Kasumi-1 (cell line): ENCODE data around the gene PLEKHH1.
A peak's percentile ranks its signal among the peaks of the same experiment; 100 is the strongest.

Experiments
- DNase-seq, 2 experiments: peaks; one replicate each; lab custom pipeline; 2025; lab: John Stamatoyannopoulos, UW

The PLEKHH1 gene

DNA sequence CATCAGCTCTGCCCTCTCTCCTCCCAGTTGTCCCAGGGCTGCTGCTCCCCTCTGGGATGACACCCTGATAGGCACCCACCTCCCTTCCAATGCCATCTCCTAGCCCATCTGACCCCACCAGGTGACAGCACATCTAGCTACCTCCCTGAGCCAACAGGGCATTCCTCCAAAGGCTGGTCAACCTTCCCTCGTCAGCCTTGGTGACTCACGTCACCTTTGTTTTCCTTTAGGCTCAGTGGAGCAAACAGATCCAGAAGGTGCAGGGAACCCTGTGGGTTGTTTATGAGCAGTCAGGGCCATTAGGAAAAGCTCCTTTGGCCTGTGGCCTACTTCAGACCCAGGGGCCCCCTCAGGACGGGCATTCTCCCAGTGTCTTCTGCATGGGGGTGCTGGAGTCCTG lies 34.6 kb downstream of the PLEKHH1 start:
- no peak for DNase-seq

- DNase-seq = no peak
Measured at GRCh38 chr14:67569011-67569650, 36.0 kb downstream of the PLEKHH1 start.

DNA sequence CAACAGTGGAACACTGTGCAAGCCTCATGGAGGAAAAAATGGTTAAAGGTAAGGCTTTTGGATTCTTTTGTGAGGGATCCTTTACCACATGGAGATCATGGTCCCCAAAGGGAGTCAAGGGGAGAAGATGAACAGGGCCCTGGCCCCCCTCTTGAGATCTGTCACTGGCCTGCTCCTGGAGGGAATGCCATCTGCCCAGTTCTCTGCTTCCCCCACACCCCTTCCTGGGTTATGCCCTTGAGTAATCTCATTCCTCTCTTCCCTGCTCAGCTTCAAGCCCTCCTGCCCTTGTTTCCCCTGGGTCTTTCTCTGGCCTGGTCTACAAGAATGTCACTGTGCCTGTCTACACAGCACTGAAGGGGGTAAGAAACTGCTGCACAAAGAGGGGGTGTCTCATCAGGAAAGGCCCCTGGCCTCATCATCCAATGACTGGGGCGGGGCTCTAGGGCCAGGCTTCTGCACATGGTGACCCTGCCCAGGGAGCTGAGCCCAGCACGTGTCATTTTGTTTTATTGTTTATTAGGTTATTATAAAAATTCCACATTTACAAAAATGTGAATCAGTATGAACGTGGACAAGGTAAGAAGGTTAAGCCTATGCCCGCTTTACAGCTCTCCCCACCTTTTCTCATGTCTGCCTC lies 36.7 kb downstream of the PLEKHH1 start:
- no peak for DNase-seq

- no peak for DNase-seq
Measured at GRCh38 chr14:67570453-67570852, 37.4 kb downstream of the PLEKHH1 start.

DNA sequence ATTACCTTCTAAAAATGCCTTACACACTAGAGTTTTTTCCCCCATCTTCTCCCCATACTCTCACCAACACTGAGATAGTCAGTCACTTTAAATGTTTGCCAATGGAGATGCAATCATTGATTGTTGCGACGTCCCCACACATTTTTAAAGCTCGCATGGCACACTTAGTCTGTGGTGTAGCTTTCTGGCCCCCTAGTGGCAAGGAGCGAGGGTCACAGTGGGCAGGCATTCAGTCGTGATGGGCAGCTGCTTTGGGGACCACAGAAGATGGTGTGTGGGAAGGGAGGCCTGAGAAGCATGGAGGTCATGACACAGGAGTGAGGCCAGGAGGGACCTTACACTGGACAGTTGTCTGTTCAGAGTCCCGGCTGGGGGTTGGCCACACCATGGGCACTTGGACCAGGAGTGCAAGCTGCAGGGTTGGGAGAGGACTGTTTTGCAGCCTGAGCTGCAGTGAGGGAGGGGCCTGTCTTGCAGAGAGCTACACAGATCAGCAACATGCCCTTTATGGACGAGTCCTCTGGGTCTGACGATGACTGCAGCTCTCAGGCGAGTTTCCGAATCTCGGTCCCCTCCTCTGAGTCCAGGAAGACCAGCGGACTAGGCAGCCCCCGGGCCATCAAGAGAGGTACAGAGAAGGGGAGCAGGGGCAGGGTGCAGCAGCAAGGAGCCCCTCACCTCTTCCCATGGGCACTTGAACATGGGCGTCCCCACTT lies 38.3 kb downstream of the PLEKHH1 start:
- DNase-seq = peak; percentile 57 to 60

DNA sequence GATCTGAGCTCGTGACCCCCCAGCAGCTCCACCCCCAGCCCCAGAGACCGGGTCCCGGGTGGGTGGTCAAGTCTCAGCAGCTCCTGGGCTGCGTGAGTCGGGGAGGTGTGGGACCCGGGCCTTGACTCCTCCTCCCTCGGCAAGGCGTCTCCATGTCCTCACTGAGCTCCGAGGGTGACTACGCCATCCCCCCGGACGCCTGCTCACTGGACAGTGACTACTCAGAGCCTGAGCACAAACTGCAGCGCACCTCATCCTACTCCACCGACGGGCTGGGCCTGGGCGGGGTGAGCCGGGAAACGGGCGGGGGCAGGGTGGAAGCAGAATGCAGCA lies 38.9 kb downstream of the PLEKHH1 start:
- no peak for DNase-seq

DNA sequence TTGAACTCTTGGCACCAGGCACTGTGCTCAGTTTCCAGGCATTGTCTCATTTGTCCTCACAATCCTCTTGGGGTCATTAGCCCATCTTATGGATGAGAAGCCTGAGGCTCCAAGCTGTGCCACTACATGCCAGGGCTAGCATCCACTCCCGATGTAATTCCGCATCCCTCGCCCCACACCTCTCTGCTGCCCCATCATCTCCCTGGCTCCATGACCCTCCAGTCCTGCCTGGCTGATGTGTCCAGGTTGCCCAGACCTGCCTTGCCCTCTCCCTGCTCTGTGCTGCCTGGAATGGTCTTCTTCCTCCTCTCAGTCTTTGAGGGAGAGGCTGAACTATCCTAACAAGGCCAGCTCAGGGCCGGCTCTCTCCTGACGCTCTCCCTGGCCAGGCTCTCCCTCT lies 39.5 kb downstream of the PLEKHH1 start:
- no peak for DNase-seq

DNA sequence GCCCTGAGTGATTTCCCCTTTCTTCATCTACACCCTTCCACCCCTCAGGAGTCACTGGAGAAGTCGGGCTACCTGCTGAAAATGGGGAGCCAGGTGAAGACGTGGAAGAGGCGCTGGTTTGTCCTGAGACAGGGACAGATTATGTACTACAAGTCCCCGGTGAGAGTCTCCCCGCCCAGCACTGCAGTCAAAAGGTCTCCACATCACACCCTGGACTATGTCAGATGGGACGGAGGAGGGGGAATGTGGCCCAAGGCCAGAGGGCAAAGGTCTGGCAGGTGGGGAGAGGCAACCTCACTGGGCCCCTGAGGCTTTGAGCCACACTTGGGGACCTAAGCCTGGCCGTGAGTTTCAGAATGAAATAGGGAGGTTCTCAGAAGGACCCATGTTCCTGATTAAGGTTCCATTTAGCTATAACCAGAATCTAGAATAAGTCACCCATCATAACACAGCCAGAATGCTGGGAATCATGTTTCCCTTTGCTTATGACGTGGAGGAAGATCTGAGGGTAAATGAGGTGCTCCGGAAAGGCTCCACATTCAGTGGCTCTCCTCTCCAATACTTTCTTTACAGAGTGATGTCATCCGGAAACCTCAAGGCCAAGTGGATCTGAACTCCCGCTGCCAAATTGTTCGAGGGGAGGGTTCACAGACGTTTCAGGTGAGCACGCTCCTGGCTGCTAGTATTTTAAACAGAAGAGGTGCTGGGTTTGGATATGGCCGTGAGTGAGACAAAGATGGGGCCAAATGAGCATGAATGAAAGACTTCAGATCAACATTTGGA lies 40.3 kb downstream of the PLEKHH1 start:
- DNase-seq = no peak

- no peak for DNase-seq
Measured at GRCh38 chr14:67574156-67574555, 41.1 kb downstream of the PLEKHH1 start.

GRCh38 chr14:67574806-67575205 lies 41.7 kb downstream of the PLEKHH1 start:
- no peak for DNase-seq

DNA sequence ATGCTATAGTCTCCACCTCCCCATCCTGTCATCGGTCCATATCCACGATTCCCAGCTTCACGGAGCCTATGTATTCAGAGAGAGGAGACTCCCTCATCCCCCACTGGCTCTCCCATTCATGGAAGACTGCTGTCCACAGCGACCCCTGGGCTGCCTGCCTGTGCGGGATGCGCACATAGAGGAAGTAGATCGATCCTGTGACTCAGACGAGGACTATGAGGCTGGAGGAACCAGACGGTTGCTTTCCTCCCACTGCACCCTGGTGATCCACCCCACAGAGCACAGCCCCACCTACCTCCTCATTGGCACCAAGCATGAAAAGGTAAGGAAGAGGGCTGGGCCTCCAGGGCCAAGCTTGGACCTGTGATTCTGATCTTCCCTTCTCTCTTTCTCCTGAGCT lies 42.6 kb downstream of the PLEKHH1 start:
- DNase-seq = peak; percentile 58 to 62

GRCh38 chr14:67576216-67576955 lies 43.3 kb downstream of the PLEKHH1 start:
- DNase-seq = no peak

GRCh38 chr14:67577181-67577808 lies 44.2 kb downstream of the PLEKHH1 start:
- no peak for DNase-seq

DNA sequence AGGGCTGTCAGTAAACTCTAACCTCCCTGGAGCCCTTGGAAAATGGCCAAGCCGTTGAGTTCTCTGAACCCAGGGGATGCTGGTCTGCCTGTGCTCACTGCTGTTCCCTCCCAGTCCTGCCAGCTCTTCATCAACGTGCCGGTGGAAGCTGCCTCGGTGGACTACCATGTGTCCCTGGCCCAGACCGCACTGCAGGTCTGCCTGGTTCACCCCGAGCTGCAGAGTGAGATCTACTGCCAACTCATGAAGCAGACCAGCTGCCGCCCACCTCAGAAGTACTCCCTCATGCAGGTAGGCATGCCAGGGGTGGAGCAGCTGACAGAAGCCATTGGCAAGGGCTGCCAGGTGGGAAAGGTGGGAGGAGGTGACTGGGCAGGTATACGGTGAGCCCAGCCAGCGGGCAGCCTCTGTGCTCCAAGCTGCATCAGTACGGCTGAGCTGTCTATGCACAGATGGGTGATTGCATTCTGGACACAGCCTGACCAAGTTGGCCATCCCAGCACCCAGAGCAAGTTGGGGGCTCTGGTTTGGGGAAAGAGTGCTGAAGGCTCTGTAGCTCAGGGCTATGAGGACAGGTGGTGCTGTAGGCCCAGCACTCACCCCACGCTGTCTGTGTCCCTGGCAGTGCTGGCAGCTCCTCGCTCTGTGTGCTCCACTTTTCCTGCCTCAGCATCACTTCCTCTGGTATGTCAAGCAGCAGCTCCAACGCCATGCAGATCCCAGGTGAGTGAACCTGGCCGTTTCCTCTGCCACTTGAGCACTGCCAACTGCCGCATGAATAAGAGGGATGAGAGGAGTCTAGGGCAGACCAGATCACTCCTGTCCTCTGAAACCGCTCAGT lies 45.0 kb downstream of the PLEKHH1 start:
- no peak for DNase-seq

DNA sequence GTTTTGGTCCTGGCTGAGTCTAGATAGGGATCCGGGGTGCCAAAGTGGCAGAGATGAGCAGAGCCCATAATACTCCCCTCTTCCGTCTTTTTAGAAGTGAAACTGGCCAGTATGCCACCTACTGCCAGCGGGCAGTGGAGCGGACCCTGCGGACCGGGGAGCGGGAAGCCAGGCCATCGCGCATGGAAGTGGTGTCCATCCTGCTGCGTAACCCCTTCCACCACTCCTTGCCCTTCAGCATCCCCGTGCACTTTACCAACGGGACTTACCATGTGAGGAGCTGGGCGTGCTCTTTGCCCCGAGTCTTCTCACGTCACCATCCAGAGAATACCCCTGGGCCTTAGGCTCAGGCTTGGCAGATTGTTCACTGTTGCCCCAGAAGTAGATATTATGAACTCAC lies 46.0 kb downstream of the PLEKHH1 start:
- no peak for DNase-seq

DNA sequence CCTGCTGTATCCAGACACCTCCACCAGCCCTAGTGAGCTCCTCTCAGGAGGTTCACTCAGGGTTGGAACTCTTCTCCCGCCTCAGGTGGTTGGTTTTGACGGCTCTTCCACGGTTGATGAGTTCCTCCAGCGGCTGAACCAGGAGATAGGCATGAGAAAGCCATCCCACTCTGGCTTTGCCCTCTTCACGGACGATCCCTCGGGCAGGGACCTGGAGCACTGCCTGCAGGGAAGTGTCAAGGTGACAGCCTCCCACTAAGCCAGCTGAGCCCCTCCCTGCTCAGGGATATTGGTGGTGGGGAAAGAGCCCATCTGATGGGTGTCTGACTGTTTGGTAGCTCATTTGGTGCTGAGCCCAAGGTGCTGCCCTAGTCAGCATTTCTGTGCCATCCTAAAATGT lies 46.5 kb downstream of the PLEKHH1 start:
- no peak for DNase-seq

GRCh38 chr14:67580336-67581171 lies 47.5 kb downstream of the PLEKHH1 start:
- no peak for DNase-seq

DNA sequence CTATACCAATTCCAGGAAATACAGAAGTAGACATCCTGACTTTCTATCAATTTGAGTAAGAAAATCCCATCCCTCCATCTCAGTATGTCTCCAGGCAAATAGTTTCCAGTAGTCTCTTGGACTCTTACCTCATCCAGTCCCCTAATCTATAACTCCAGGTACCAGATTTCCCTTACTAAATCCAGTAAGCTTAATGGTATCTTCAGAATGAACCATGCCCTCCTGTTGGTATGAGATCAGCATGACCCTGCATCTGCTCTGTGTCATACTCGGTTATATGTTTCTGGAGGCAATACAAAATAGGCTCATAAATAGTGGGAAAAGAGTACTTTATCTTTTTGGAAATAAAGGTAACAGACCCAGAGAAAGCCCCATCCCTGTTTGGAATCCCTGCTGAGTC lies 48.6 kb downstream of the PLEKHH1 start:
- DNase-seq = no peak

DNA sequence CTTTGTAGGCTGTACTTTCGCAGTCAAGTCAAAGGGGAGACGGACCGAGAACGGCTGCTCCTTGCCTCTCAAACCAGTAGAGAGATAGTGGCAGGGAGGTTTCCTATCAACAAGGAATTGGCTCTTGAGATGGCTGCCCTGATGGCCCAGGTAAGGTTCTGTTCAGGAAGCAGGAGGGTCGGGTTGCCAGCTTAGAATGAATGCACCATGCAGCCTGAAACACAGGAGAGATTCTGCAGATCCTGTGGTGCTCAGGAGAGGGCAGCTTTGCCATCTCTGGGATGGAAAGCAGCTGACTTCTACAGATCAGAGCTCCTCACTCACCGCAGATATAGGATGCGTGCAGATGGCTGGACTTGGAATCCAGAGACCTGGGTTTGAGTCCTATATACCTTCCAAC lies 49.0 kb downstream of the PLEKHH1 start:
- no peak for DNase-seq
